ENCODE data around the gene BCAM. TPM values are rescaled to one million over a fixed set of nuclear protein-coding genes. Genes with fewer than 3 reads are reported as not detected.
A peak's percentile ranks its signal among the peaks of the same experiment; 100 is the strongest.
"Not testable (repeated sequence)": the region's sequence is repeated elsewhere in the genome, so short reads cannot be mapped to it uniquely, and the experiment has no call there.

Gene BCAM
- total and polyA plus RNA-seq, 2 of the 4 experiments (the other 2 are of a cell fraction): 2.3 to 35.7 TPM

GRCh38 chr19:44772144-44772543 lies 36.8 kb upstream of the BCAM start:
- H2BK20ac ChIP-seq (ENCODE audit: low read depth, low read length): peak overlapping the region; percentile 100; the same call in 1 of the 2 replicates
- peaks cover 15% of the 10 kb centered on the region for H3K9me1 ChIP-seq (ENCODE audit: insufficient read depth, low read length)
- H3K27me3 ChIP-seq (ENCODE audit: control insufficient read depth, insufficient read depth, low read length); H3K9me3 ChIP-seq (ENCODE audit: control insufficient read depth, insufficient read depth, low read length); H2AK9ac ChIP-seq (replicated peaks; ENCODE audit: low read depth, low read length, poor library complexity); H3K23ac ChIP-seq (ENCODE audit: low read depth, low read length); H3K4me2 ChIP-seq (ENCODE audit: low read depth, low read length); H3K56ac ChIP-seq (ENCODE audit: extremely low read depth, insufficient read depth, low read length); H4K20me1 ChIP-seq (ENCODE audit: insufficient read depth, low read length); H3K36me3 ChIP-seq (ENCODE audit: control insufficient read depth, insufficient read depth, low read length); BruUV-seq (replicated peaks); ATAC-seq (ENCODE audit: low read depth); H3K27ac ChIP-seq (ENCODE audit: insufficient read depth, low read length); H3K4me3 ChIP-seq (ENCODE audit: insufficient read depth, low read depth, low read length); H3K79me1 ChIP-seq (ENCODE audit: low read depth in 1 of 2, low read length in 2 of 2); DNase-seq; H4K5ac ChIP-seq (ENCODE audit: low read depth, low read length); dilution Hi-C loops (cut with HindIII; ENCODE audit: low sequenced_read_pairs, unreplicated experiment); H3K18ac ChIP-seq (ENCODE audit: low read depth, low read length); H2AFZ ChIP-seq (replicated peaks; ENCODE audit: low read length, poor library complexity); H3K9ac ChIP-seq (ENCODE audit: low read depth, low read length): not testable (repeated sequence)
- CTCF ChIA-PET: interaction anchor here (0.6 to 6.0 kb wide), 3 partner anchors 48 to 242 kb away, joined by 3 to 71 read pairs (median 5); no protein-coding TSS in a partner anchor
- intact Hi-C loops (cut with micrococcal nuclease): loop anchor here (5.0 kb wide), 1 partner anchor 185 kb away; no protein-coding TSS in a partner anchor
- peak overlapping the region; percentile 94; the same call in 1 of the 2 replicates for H2AK5ac ChIP-seq (ENCODE audit: low read depth, low read length)
- WGBS, 2 experiments (ENCODE audit: extremely low coverage in 2 of 2, insufficient read length in 1 of 2): 60% methylated on average over 2 of the region's 18 CpGs; no CpG with 5 or more reads in 1 of the 2 experiments
- peak overlapping the region; percentile 93; the same call in 1 of the 3 replicates for H2BK15ac ChIP-seq (ENCODE audit: low read depth, low read length)
- peaks cover 12% of the 10 kb centered on the region for H3K4me1 ChIP-seq (ENCODE audit: control insufficient read depth, insufficient read depth, low read length)
- H2BK5ac ChIP-seq (ENCODE audit: low read depth, low read length, poor library complexity, severe bottlenecking): peak overlapping the region; percentile 57
- peak overlapping the region; percentile 100; the same call in 1 of the 2 replicates for H2BK120ac ChIP-seq (ENCODE audit: low read depth, low read length)
- peak overlapping the region; percentile 98; the same call in 1 of the 2 replicates for H3K14ac ChIP-seq (replicated peaks; ENCODE audit: low read depth, low read length)
- POLR2A ChIA-PET (ENCODE audit: unreplicated experiment): interaction anchor here (0.6 kb wide), 1 partner anchor 30 kb away, joined by 8 read pairs; no protein-coding TSS in a partner anchor
- H4K91ac ChIP-seq (ENCODE audit: insufficient read depth, low read depth, low read length): peak overlapping the region; percentile 97; the same call in 1 of the 2 replicates
- peak overlapping the region; percentile 45 to 90; a peak in 2 of 4 replicates for H4K8ac ChIP-seq (ENCODE audit: low read depth in 2 of 2, low read length in 2 of 2)
- in situ Hi-C loops (cut with MboI; ENCODE audit: low sequenced_read_pairs): loop anchor here (5.0 kb wide), 1 partner anchor 50 kb away; no protein-coding TSS in a partner anchor
- peak overlapping the region; percentile 99; the same call in 1 of the 2 replicates for H3K4ac ChIP-seq (ENCODE audit: low read depth, low read length)
